NCI-H128 (cell line): ENCODE data around the gene GOLT1B.

Source experiments
- DNase-seq: peaks from one replicate; lab custom pipeline; 2025; ENCODE audit not compliant: unreplicated experiment; lab: John Stamatoyannopoulos, UW

Gene GOLT1B

GRCh38 chr12:21561158-21561557 is 59.6 kb downstream of the GOLT1B start:
- no peak for DNase-seq

- no peak for DNase-seq
Observed at GRCh38 chr12:21562859-21563258, 61.3 kb downstream of the GOLT1B start.

GRCh38 chr12:21566223-21566906 is 64.8 kb downstream of the GOLT1B start:
- no peak for DNase-seq

- no peak for DNase-seq
Observed at GRCh38 chr12:21566907-21567394, 65.4 kb downstream of the GOLT1B start.
